Glomerular visceral epithelial cell (primary cell): ENCODE results near the gene OOSP4B.
A peak's percentile ranks its signal among the peaks of the same experiment; 100 is the strongest.
"Not testable (repeated sequence)": the region's sequence is repeated elsewhere in the genome, so short reads cannot be mapped to it uniquely, and the experiment has no call there.

ENCODE experiments used
- DNase-seq: peaks from one replicate; pipeline ENCODE4 v3.0.0-alpha.2; 2016; ENCODE audit errors: extremely low spot score

The OOSP4B gene

GRCh38 chr11:60016881-60017280 lies at the start of gene OOSP4B:
Gene OOSP4B, plus strand, starts transcription at chr11:60017181.
- no peak for DNase-seq

GRCh38 chr11:59967677-59968394 lies 49.1 kb upstream of the OOSP4B start:
- no peak for DNase-seq

- no peak for DNase-seq
Measured at GRCh38 chr11:59968395-59968783, 48.6 kb upstream of the OOSP4B start.

GRCh38 chr11:59973097-59973496 lies 43.9 kb upstream of the OOSP4B start:
- DNase-seq = no peak

GRCh38 chr11:59981106-59981770 lies 35.7 kb upstream of the OOSP4B start:
- DNase-seq = no peak

GRCh38 chr11:59982037-59982436 lies 34.9 kb upstream of the OOSP4B start:
- DNase-seq = not testable (repeated sequence)

GRCh38 chr11:59983212-59983611 lies 33.8 kb upstream of the OOSP4B start:
- no peak for DNase-seq

GRCh38 chr11:59984368-59984767 lies 32.6 kb upstream of the OOSP4B start:
- no peak for DNase-seq

- no peak for DNase-seq
Measured at GRCh38 chr11:59990421-59990820, 26.6 kb upstream of the OOSP4B start.

- DNase-seq = no peak
Measured at GRCh38 chr11:59992425-59992824, 24.6 kb upstream of the OOSP4B start.

GRCh38 chr11:59997800-59998199 lies 19.2 kb upstream of the OOSP4B start:
- DNase-seq = no peak

GRCh38 chr11:59999691-60000090 lies 17.3 kb upstream of the OOSP4B start:
- DNase-seq = no peak

GRCh38 chr11:60003729-60004128 lies 13.3 kb upstream of the OOSP4B start:
- no peak for DNase-seq

- DNase-seq = peak; percentile 10
Measured at GRCh38 chr11:60005360-60005759, 11.6 kb upstream of the OOSP4B start.

GRCh38 chr11:60018058-60018457 lies 1.1 kb downstream of the OOSP4B start:
- no peak for DNase-seq

GRCh38 chr11:60020376-60020775 lies 3.4 kb downstream of the OOSP4B start:
- DNase-seq = not testable (repeated sequence)

GRCh38 chr11:60029015-60029632 lies 12.1 kb downstream of the OOSP4B start:
- no peak for DNase-seq

- no peak for DNase-seq
Measured at GRCh38 chr11:60040109-60040508, 23.1 kb downstream of the OOSP4B start, which contains the start of gene OOSP2. Gene OOSP2, plus strand, starts transcription at chr11:60040409. Its CDS starts 51 bp downstream, at chr11:60040460.

GRCh38 chr11:60050422-60050821 lies 33.4 kb downstream of the OOSP4B start:
- not testable (repeated sequence) for DNase-seq

GRCh38 chr11:60050839-60051238 lies 33.9 kb downstream of the OOSP4B start:
- DNase-seq = not testable (repeated sequence)

GRCh38 chr11:60056349-60056969 lies 39.5 kb downstream of the OOSP4B start, which contains the start of gene MS4A3:
Gene MS4A3, plus strand, starts transcription at chr11:60056665. Its CDS starts 4,496 bp downstream, at chr11:60061161.
- no peak for DNase-seq

GRCh38 chr11:60059052-60059451 lies 42.1 kb downstream of the OOSP4B start:
- DNase-seq = no peak
